ENCODE data around the gene ACTL8. TPM values are rescaled to one million over a fixed set of nuclear protein-coding genes. Genes with fewer than 3 reads are reported as not detected.

ACTL8 gene, protein sequence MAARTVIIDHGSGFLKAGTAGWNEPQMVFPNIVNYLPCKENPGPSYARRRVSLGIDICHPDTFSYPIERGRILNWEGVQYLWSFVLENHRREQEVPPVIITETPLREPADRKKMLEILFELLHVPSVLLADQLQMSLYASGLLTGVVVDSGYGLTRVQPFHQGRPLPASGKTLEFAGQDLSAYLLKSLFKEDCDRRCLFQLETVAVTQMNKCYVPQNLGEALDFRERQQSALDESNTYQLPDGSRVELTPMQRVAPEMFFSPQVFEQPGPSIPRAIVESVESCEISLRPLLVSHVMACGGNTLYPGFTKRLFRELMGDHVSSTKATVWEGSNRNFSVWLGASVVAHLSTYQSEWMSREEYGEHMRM
- polyA plus RNA-seq (2011; rRNA removed) (0.05 TPM in 1 of 2 replicates, not detected in the other), polyA minus RNA-seq (2011; rRNA and poly(A)+ RNA removed) (not detected in 2 replicates)

DNA sequence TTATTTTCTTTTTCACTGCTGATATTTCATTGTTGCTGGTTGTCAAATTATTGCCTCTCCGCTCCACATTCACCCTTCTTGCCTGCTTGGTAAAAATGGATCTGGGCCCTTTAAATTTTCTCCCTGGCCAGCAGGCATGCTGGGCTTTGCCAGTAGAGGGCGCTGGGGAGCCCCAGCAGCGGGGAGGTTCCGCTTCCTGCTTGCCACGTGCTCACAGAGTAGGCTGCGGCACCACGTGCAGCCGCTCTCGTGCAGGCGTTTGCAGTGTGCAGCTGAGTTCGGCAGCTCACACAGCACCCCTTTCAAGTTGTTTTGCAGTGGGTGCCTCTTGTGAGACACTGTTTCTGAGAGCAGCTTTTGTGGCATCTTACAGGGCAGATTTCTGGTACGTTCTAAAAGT is at the start of gene ACTL8:
ACTL8 (plus strand) TSS at position 214 of the 400 bp plus-strand sequence. CDS start 67,676 bp downstream, outside the sequence.
- ChIA-PET POLR2A (no interaction called here), CTCF (interaction anchor here (0.7 kb wide), 1 partner anchor 10 kb away, joined by 4 read pairs; no protein-coding TSS in a partner anchor)
- DNase-seq (ENCODE audit: low read depth, low spot score): no peak
- TF ChIP-seq, protein P1, sequence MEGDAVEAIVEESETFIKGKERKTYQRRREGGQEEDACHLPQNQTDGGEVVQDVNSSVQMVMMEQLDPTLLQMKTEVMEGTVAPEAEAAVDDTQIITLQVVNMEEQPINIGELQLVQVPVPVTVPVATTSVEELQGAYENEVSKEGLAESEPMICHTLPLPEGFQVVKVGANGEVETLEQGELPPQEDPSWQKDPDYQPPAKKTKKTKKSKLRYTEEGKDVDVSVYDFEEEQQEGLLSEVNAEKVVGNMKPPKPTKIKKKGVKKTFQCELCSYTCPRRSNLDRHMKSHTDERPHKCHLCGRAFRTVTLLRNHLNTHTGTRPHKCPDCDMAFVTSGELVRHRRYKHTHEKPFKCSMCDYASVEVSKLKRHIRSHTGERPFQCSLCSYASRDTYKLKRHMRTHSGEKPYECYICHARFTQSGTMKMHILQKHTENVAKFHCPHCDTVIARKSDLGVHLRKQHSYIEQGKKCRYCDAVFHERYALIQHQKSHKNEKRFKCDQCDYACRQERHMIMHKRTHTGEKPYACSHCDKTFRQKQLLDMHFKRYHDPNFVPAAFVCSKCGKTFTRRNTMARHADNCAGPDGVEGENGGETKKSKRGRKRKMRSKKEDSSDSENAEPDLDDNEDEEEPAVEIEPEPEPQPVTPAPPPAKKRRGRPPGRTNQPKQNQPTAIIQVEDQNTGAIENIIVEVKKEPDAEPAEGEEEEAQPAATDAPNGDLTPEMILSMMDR (IDR thresholded peaks at IDR 0.05; ENCODE audit: low read depth, low read length): peak; percentile 23; the same call in 1 of the 2 replicates
- Histone ChIP-seq H3K9me3 (ENCODE audit: control insufficient read depth, insufficient read depth, low read length) (peaks cover 28% of the 10 kb centered on the region), H3K27ac (ENCODE audit: low read depth, low read length) (no peak within 1 kb of the TSS), H3K27me3 (ENCODE audit: control insufficient read depth, insufficient read depth, low read length) (no peaks in the 10 kb centered on the region), H3K4me3 (ENCODE audit: low read depth, low read length) (no peak within 1 kb of the TSS)

DNA sequence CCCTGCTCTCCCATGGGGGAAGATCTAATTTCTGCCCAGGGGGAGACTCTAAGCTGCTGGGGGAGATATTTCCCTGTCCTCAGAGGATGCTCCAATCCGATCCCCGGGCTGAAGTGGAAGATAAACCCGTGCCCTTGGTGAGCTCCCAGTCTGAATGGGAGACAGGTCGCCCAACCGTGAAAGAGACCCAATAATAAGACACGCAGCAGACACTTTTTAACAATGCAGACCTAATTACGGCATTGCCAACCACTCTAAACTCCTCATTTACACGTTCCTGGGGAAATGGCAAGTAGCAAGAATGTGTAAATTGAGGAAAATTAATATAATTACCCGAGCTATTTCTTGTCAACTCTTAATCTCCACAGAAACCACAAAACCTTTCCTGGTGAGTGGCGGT is 48.7 kb upstream of the ACTL8 start:
- DNase-seq (ENCODE audit: low read depth, low spot score): no peak
- ChIA-PET CTCF (interaction anchor here (1.2 to 1.4 kb wide), 2 partner anchors 9 to 10 kb away, joined by 3 to 4 read pairs; no protein-coding TSS in a partner anchor), POLR2A (no interaction called here)
- Histone ChIP-seq H3K4me3 (ENCODE audit: low read depth, low read length) (no peak overlapping the region), H3K9me3 (ENCODE audit: control insufficient read depth, insufficient read depth, low read length) (peaks cover 5% of the 10 kb centered on the region; the same call in 1 of the 2 replicates), H3K27ac (ENCODE audit: low read depth, low read length) (no peak overlapping the region), H3K27me3 (ENCODE audit: control insufficient read depth, insufficient read depth, low read length) (peaks cover 11% of the 10 kb centered on the region)
- TF ChIP-seq, protein P1 (IDR thresholded peaks at IDR 0.05; ENCODE audit: low read depth, low read length): no peak

DNA sequence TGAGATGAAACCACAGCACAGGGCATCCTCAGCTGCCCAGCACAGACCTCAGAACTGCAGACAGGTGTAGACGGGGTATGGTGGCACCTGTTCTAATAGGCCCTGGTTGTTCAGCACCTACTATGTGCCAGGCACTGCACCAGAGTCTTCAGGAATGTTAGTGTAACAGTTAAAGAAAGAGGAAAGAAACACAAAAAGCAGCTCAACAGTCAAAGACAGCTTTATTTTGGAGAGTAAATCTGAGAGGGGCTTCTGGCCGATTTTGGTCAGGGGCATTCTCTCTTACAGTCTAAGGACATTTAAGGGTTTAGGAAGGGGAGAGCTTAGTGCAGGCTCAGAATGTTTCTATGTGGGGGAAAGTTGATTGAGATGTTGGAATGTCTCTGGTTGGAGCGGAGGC is 45.2 kb upstream of the ACTL8 start:
- ChIA-PET POLR2A (no interaction called here), CTCF (no interaction called here)
- peaks cover 7% of the 10 kb centered on the region; the same call in 1 of the 2 replicates for H3K9me3 ChIP-seq (ENCODE audit: control insufficient read depth, insufficient read depth, low read length)

DNA sequence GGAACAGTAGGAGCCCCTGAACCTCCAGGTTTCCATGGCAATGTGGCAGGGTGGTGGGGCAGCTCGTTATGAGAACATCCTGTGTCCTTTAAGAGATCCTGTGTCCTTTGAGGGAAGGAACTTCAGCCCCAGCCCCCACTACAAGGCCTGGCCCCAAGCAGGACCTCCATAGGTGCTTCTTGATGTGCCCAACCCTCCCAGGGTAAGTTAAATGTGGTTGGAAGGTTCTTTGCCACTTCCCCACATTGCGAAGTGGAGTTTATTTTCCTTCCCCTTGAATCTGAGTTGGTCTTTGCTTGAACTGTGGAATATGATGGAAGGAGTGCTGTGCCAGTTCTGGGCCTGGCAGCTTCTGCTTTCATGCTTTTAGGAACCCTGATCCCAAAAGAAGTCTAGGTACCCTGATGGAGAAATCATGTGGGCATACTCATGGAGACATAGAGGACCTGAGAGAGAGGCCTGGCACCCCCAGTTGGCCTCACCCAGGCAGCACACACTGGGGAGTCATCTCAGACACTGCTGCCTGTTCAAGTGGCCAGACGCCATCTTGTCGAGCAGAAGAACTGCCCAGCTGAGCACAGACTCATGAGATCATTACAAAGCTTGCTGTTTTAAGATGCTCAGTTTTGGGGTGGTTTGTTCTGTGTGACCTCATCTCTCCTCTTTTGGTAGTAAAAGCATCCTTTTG is 44.1 kb upstream of the ACTL8 start:
- no peak overlapping the region for H3K27ac ChIP-seq (ENCODE audit: low read depth, low read length)
- H3K9me3 ChIP-seq (ENCODE audit: control insufficient read depth, insufficient read depth, low read length): peaks cover 7% of the 10 kb centered on the region; the same call in 1 of the 2 replicates
- TF ChIP-seq, protein P1 (IDR thresholded peaks at IDR 0.05; ENCODE audit: low read depth, low read length): no peak
- CTCF ChIA-PET: no interaction called here
- POLR2A ChIA-PET: no interaction called here
- H3K27me3 ChIP-seq (ENCODE audit: control insufficient read depth, insufficient read depth, low read length): peaks cover 12% of the 10 kb centered on the region
- no peak for DNase-seq (ENCODE audit: low read depth, low spot score)
- no peak overlapping the region for H3K4me3 ChIP-seq (ENCODE audit: low read depth, low read length)

More for the DNA sequence above, 45.2 kb upstream of the ACTL8 start:
- H3K4me3 ChIP-seq (ENCODE audit: low read depth, low read length): no peak overlapping the region
- no peak for DNase-seq (ENCODE audit: low read depth, low spot score)
- H3K27ac ChIP-seq (ENCODE audit: low read depth, low read length): no peak overlapping the region
- peaks cover 9% of the 10 kb centered on the region for H3K27me3 ChIP-seq (ENCODE audit: control insufficient read depth, insufficient read depth, low read length)
- TF ChIP-seq, protein P1 (IDR thresholded peaks at IDR 0.05; ENCODE audit: low read depth, low read length): no peak

DNA sequence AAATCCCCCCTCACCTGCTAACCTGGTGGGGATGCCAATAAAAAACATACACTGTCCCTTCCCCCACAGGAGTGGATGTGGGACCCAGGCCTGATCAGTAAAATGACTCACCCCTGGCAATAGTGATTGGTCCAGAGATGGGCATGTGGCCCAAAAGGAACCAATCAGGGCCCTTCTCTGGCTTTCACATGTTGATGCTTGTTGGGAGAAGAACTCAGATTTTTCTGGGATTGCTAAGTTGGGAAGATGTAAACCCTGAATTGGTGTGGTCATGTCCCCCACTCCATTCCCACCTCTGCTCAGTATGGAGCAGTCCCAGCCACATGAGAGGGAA is 43.6 kb upstream of the ACTL8 start:
- no peak overlapping the region for H3K4me3 ChIP-seq (ENCODE audit: low read depth, low read length)
- H3K9me3 ChIP-seq (ENCODE audit: control insufficient read depth, insufficient read depth, low read length): peaks cover 7% of the 10 kb centered on the region; the same call in 1 of the 2 replicates
- ChIA-PET CTCF (no interaction called here), POLR2A (no interaction called here)
- no peak overlapping the region for H3K27ac ChIP-seq (ENCODE audit: low read depth, low read length)
- TF ChIP-seq, protein P1 (IDR thresholded peaks at IDR 0.05; ENCODE audit: low read depth, low read length): no peak
- H3K27me3 ChIP-seq (ENCODE audit: control insufficient read depth, insufficient read depth, low read length): peaks cover 15% of the 10 kb centered on the region
- no peak for DNase-seq (ENCODE audit: low read depth, low spot score)
